Astrocyte (in vitro differentiated cells and primary cell): Measurements from ENCODE around the gene ACTN1. TPM values are rescaled to one million over a fixed set of nuclear protein-coding genes. Genes with fewer than 3 reads are reported as not detected.

Experiments used
- DNase-seq: peaks from one replicate; pipeline ENCODE4 v3.0.0-alpha.2; 2010; ENCODE audit warnings: low read depth
- FAIRE-seq: peaks from 2 replicates; lab custom pipeline; 2011; peaks lifted over from hg19 to GRCh38; lab: Jason Lieb, UNC
- H2AFZ ChIP-seq: 2 replicates; pipeline ENCODE4 v1.6.0; 2012; ENCODE audit warnings: low read depth, low read length, inconsistent platforms
- H3K27ac ChIP-seq: 2 replicates; pipeline ENCODE4 v1.5.1; 2011; ENCODE audit warnings: low read depth, low read length, inconsistent platforms
- H3K27me3 ChIP-seq: 2 replicates; pipeline ENCODE4 v1.6.0; 2011; ENCODE audit warnings: low read length, inconsistent platforms; ENCODE audit not compliant: insufficient read depth
- H3K36me3 ChIP-seq: 2 replicates; pipeline ENCODE4 v1.5.1; 2011; ENCODE audit warnings: low read length, inconsistent platforms; ENCODE audit not compliant: insufficient read depth
- H3K4me1 ChIP-seq: 2 replicates; pipeline ENCODE4 v1.5.1; 2011; ENCODE audit warnings: low read length, inconsistent platforms; ENCODE audit not compliant: insufficient read depth
- H3K4me2 ChIP-seq: 2 replicates; pipeline ENCODE4 v1.6.0; 2012; ENCODE audit warnings: low read length, inconsistent platforms
- H3K4me3 ChIP-seq: 2 replicates; pipeline ENCODE4 v1.5.1; 2011; ENCODE audit warnings: low read depth, mild to moderate bottlenecking, low read length, inconsistent platforms; ENCODE audit not compliant: insufficient read depth
- H3K79me2 ChIP-seq: 2 replicates; pipeline ENCODE4 v1.6.0; 2012; ENCODE audit warnings: mild to moderate bottlenecking, low read length, inconsistent platforms; ENCODE audit not compliant: insufficient read depth
- H3K9ac ChIP-seq: 2 replicates; pipeline ENCODE4 v1.6.0; 2012; ENCODE audit warnings: mild to moderate bottlenecking, low read length, inconsistent platforms
- H3K9me3 ChIP-seq: 2 replicates; pipeline ENCODE4 v1.5.1; 2012; ENCODE audit warnings: low read depth, mild to moderate bottlenecking, low read length, inconsistent platforms; ENCODE audit not compliant: insufficient read depth
- H4K20me1 ChIP-seq: 2 replicates; pipeline ENCODE4 v1.6.0; 2012; ENCODE audit warnings: low read length, inconsistent platforms; ENCODE audit not compliant: insufficient read depth
- H3K27ac Mint-ChIP-seq: one replicate; pipeline ENCODE4 v1.8.0; 2021; ENCODE audit warnings: mild to moderate bottlenecking, mixed read lengths; ENCODE audit not compliant: unreplicated experiment
- H3K27me3 Mint-ChIP-seq: one replicate; pipeline ENCODE4 v1.8.0; 2021; ENCODE audit warnings: low read depth, mixed read lengths; ENCODE audit not compliant: unreplicated experiment
- H3K36me3 Mint-ChIP-seq: one replicate; pipeline ENCODE4 v1.8.0; 2021; ENCODE audit warnings: low read depth, mixed read lengths; ENCODE audit not compliant: unreplicated experiment
- H3K4me1 Mint-ChIP-seq: one replicate; pipeline ENCODE4 v1.8.0; 2021; ENCODE audit warnings: low read depth, mixed read lengths; ENCODE audit not compliant: unreplicated experiment
- H3K4me3 Mint-ChIP-seq: one replicate; pipeline ENCODE4 v1.8.0; 2021; ENCODE audit warnings: mild to moderate bottlenecking, moderate library complexity, mixed read lengths; ENCODE audit not compliant: unreplicated experiment
- H3K9me3 Mint-ChIP-seq: one replicate; pipeline ENCODE4 v1.8.0; 2021; ENCODE audit warnings: mild to moderate bottlenecking, mixed read lengths; ENCODE audit not compliant: unreplicated experiment
- EZH2 ChIP-seq: IDR thresholded peaks from 2 replicates; pipeline ENCODE4 v1.6.1; 2012; ENCODE audit warnings: mild to moderate bottlenecking, low read length, inconsistent platforms; ENCODE audit not compliant: insufficient read depth
- total RNA-seq: library from RNA; stranded (reverse); gene quantifications from 2 replicates; pipeline ENCODE4 v1.2.1, GENCODE V29; 2021
- TF ChIP-seq, protein P1 (sequence below): IDR thresholded peaks from 2 replicates; pipeline ENCODE4 v1.5.1; 2011; ENCODE audit warnings: low read depth, mild to moderate bottlenecking, inconsistent platforms, low read length, moderate library complexity; ENCODE audit not compliant: insufficient read depth

The ACTN1 gene
- total RNA-seq, 1 donor from 2014 or later, result 1,163 TPM

DNA sequence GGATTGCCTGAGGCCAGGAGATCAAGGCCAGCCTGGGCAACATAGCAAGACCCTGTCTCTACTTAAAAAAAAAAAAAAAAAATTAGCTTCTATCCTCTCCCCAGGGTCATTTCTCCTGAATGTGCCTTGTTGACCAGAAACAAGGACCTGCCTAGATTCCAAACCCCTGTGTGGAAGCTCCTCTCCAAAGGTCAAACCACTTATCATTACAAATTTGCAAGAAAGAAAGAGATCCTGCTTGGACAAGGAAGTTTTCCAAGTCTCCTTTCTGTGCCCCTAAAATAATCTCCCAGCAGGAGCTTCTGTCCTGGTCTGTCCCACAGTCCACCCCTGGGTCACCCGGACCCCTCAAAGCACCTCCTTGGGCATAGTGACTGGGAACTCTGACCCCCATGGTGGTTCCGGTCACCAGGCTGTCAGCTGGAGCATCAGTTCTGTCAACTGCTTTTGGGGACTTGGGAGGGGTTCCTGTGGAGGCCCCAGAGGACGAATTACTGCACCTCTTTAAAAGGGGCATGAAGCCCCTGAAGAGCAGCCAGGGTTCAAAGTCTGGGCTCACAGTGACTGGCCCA lies 38.4 kb downstream of the ACTN1 start:
- Histone ChIP-seq H3K36me3 (peaks cover 12% of the 10 kb centered on the region), H3K4me1 (peaks cover 95% of the 10 kb centered on the region), H3K9ac (peak overlapping the region; percentile 56), H3K4me3 (no peak overlapping the region), H2AFZ (no peak overlapping the region), H3K9me3 (no peaks in the 10 kb centered on the region), H3K79me2 (peaks cover 98% of the 10 kb centered on the region), H4K20me1 (peaks cover 92% of the 10 kb centered on the region), H3K27me3 (no peaks in the 10 kb centered on the region), H3K27ac (peak overlapping the region; percentile 91), H3K4me2 (peak overlapping the region; percentile 65)
- Mint-ChIP-seq H3K36me3 (peaks cover 26% of the 10 kb centered on the region), H3K27me3 (no peaks in the 10 kb centered on the region), H3K4me3 (peak overlapping the region; percentile 70), H3K9me3 (no peaks in the 10 kb centered on the region), H3K4me1 (peaks cover 95% of the 10 kb centered on the region), H3K27ac (peak overlapping the region; percentile 95)
- no peak for FAIRE-seq
- TF ChIP-seq, protein P1, sequence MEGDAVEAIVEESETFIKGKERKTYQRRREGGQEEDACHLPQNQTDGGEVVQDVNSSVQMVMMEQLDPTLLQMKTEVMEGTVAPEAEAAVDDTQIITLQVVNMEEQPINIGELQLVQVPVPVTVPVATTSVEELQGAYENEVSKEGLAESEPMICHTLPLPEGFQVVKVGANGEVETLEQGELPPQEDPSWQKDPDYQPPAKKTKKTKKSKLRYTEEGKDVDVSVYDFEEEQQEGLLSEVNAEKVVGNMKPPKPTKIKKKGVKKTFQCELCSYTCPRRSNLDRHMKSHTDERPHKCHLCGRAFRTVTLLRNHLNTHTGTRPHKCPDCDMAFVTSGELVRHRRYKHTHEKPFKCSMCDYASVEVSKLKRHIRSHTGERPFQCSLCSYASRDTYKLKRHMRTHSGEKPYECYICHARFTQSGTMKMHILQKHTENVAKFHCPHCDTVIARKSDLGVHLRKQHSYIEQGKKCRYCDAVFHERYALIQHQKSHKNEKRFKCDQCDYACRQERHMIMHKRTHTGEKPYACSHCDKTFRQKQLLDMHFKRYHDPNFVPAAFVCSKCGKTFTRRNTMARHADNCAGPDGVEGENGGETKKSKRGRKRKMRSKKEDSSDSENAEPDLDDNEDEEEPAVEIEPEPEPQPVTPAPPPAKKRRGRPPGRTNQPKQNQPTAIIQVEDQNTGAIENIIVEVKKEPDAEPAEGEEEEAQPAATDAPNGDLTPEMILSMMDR, result no peak
- TF ChIP-seq EZH2, result no peak
- DNase-seq, result no peak

DNA sequence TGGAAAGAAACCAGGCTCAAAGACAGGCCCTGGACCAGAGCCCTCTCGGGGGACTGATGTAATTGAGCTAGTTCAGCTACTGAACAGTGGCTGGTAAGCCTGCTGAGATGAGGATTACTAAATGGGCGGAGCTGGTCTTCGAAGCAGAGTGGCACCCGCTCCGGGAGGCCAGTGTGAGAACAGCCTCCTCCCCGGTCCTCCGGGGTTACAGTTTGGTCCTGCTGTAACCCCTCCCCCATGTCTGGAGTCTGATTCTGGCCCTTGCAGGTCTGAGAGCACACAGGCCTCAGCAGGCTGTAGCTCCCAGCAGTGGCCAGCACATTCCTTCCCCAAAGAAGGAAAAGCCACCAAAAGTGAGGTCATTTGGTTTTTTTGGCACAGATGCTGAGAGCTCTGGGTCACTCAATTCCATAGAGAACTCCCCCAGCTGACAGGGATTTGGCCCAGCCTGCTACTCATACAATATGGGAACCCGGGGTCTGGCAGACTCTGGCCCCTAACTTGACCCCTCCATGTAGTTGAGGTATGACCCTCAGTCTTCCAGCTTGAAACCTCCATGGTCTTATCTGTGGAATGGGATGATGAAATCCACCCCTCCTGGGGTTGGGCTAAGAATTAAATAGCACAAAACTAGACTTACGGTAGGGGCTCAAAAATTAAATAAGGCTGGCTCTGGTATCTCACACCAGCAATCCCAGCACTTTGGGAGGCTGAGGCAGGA lies 39.0 kb downstream of the ACTN1 start:
- H3K36me3 ChIP-seq, result peaks cover 12% of the 10 kb centered on the region
- peak overlapping the region; percentile 79 for H3K4me3 Mint-ChIP-seq
- no peaks in the 10 kb centered on the region for H3K9me3 Mint-ChIP-seq
- TF ChIP-seq EZH2, result no peak
- TF ChIP-seq, protein P1, result no peak
- peaks cover 97% of the 10 kb centered on the region for H3K79me2 ChIP-seq
- H3K4me1 Mint-ChIP-seq, result peaks cover 94% of the 10 kb centered on the region
- peak overlapping the region; percentile 79 for H3K9ac ChIP-seq
- peaks cover 91% of the 10 kb centered on the region for H3K4me1 ChIP-seq
- H3K27ac Mint-ChIP-seq, result peak overlapping the region; percentile 95
- H3K27ac ChIP-seq, result peak overlapping the region; percentile 91
- peak overlapping the region; percentile 72 for H3K4me2 ChIP-seq
- no peaks in the 10 kb centered on the region for H3K9me3 ChIP-seq
- DNase-seq (peak; percentile 98), FAIRE-seq (peak; percentile 89)
- peaks cover 24% of the 10 kb centered on the region for H3K36me3 Mint-ChIP-seq
- H3K4me3 ChIP-seq, result no peak overlapping the region
- H4K20me1 ChIP-seq, result peaks cover 92% of the 10 kb centered on the region
- no peak overlapping the region for H2AFZ ChIP-seq
- H3K27me3 Mint-ChIP-seq, result no peaks in the 10 kb centered on the region
- H3K27me3 ChIP-seq, result no peaks in the 10 kb centered on the region
